Mesendoderm (in vitro differentiated cells): ENCODE results near the gene IFNK.
A peak's percentile ranks its signal among the peaks of the same experiment; 100 is the strongest.

Experiments
- DNase-seq: peaks from one replicate; pipeline ENCODE4 v3.0.0; 2013
- H2AK5ac ChIP-seq: 2 replicates; pipeline ENCODE4 v1.6.1; 2013; ENCODE audit warnings: low read length, inconsistent platforms
- H2BK120ac ChIP-seq: 2 replicates; pipeline ENCODE4 v1.6.1; 2013; ENCODE audit warnings: low read depth, mild to moderate bottlenecking, low read length, moderate library complexity, mixed read lengths
- H2BK15ac ChIP-seq: replicated peaks from 2 replicates; pipeline ENCODE4 v1.6.1; 2013; ENCODE audit warnings: low read depth, mild to moderate bottlenecking, moderate library complexity
- H2BK5ac ChIP-seq: 2 replicates; pipeline ENCODE4 v1.6.1; 2013; ENCODE audit warnings: low read length, inconsistent platforms
- H3K18ac ChIP-seq: 2 replicates; pipeline ENCODE4 v1.6.1; 2013; ENCODE audit warnings: mild to moderate bottlenecking, low read length, mixed read lengths
- H3K23ac ChIP-seq: one replicate; pipeline ENCODE4 v1.6.1; 2013; ENCODE audit warnings: low read length
- H3K27ac ChIP-seq: 2 replicates; pipeline ENCODE4 v1.5.1; 2013; ENCODE audit warnings: low read depth, mild to moderate bottlenecking, inconsistent platforms, low read length, moderate library complexity
- H3K27me3 ChIP-seq: 2 replicates; pipeline ENCODE4 v1.6.1; 2013; ENCODE audit warnings: low read length, control low read depth, mild to moderate bottlenecking, inconsistent platforms; ENCODE audit not compliant: insufficient read depth, poor library complexity
- H3K36me3 ChIP-seq: 2 replicates; pipeline ENCODE4 v1.6.1; 2013; ENCODE audit warnings: low read length, inconsistent platforms; ENCODE audit not compliant: control insufficient read depth, insufficient read depth
- H3K4ac ChIP-seq: one replicate; pipeline ENCODE4 v1.6.1; 2013; ENCODE audit warnings: low read depth, mild to moderate bottlenecking, low read length, moderate library complexity
- H3K4me1 ChIP-seq: 2 replicates; pipeline ENCODE4 v1.6.1; 2013; ENCODE audit warnings: low read depth, low read length, inconsistent platforms; ENCODE audit not compliant: control insufficient read depth
- H3K4me2 ChIP-seq: 2 replicates; pipeline ENCODE4 v1.6.1; 2013; ENCODE audit warnings: low read length
- H3K4me3 ChIP-seq: 2 replicates; pipeline ENCODE4 v1.5.1; 2013; ENCODE audit warnings: mild to moderate bottlenecking, low read length
- H3K56ac ChIP-seq: one replicate; pipeline ENCODE4 v1.6.1; 2013; ENCODE audit warnings: low read length
- H3K79me1 ChIP-seq: 2 replicates; pipeline ENCODE4 v1.6.1; 2013; ENCODE audit warnings: low read length, inconsistent platforms
- H3K79me2 ChIP-seq: 2 replicates; pipeline ENCODE4 v1.6.1; 2013; ENCODE audit warnings: mild to moderate bottlenecking, low read length; ENCODE audit not compliant: control insufficient read depth, insufficient read depth
- H3K9ac ChIP-seq: 2 replicates; pipeline ENCODE4 v1.6.1; 2013; ENCODE audit warnings: low read length, inconsistent platforms
- H4K5ac ChIP-seq: one replicate; pipeline ENCODE4 v1.6.1; 2013; ENCODE audit warnings: low read length
- H4K8ac ChIP-seq: one replicate; pipeline ENCODE4 v1.6.1; 2013; ENCODE audit warnings: low read depth, mild to moderate bottlenecking, control low read depth, low read length, moderate library complexity
- WGBS: extraction: QIAGEN DNeasy Blood & Tissue Kit; methylation state at CpG from one replicate; pipeline ENCODE4 v1.1.7; 2013; ENCODE audit warnings: low lambda C conversion rate, missing lambda C conversion rate; ENCODE audit not compliant: insufficient coverage; ENCODE audit errors: extremely low coverage; 5-methylcytosine and 5-hydroxymethylcytosine counted together

Gene IFNK

GRCh38 chr9:27483576-27483975, 40.5 kb upstream of the IFNK start:
- H4K5ac ChIP-seq: no peak overlapping the region
- no peak for DNase-seq
- no peaks in the 10 kb centered on the region for H3K36me3 ChIP-seq
- H2BK120ac ChIP-seq: no peak overlapping the region
- H4K8ac ChIP-seq: no peak overlapping the region
- H3K27me3 ChIP-seq: no peaks in the 10 kb centered on the region
- no peaks in the 10 kb centered on the region for H3K79me1 ChIP-seq
- H3K18ac ChIP-seq: no peak overlapping the region
- no peaks in the 10 kb centered on the region for H3K79me2 ChIP-seq
- H2BK15ac ChIP-seq: no peak overlapping the region
- no peak overlapping the region for H3K56ac ChIP-seq
- H2AK5ac ChIP-seq: no peak overlapping the region
- WGBS: no CpG with 5 or more reads among the region's 6 CpGs
- no peak overlapping the region for H3K4ac ChIP-seq
- no peak overlapping the region for H2BK5ac ChIP-seq
- H3K27ac ChIP-seq: no peak overlapping the region
- no peaks in the 10 kb centered on the region for H3K4me1 ChIP-seq
- no peak overlapping the region for H3K4me2 ChIP-seq
- no peak overlapping the region for H3K4me3 ChIP-seq
- H3K9ac ChIP-seq: no peak overlapping the region
- H3K23ac ChIP-seq: no peak overlapping the region

GRCh38 chr9:27485158-27485557, 38.9 kb upstream of the IFNK start:
- Histone ChIP-seq H3K4me2 (no peak overlapping the region), H2BK15ac (no peak overlapping the region), H3K4me3 (no peak overlapping the region), H3K56ac (no peak overlapping the region), H2BK120ac (no peak overlapping the region), H3K4me1 (peaks cover 2% of the 10 kb centered on the region), H3K27ac (no peak overlapping the region), H2AK5ac (no peak overlapping the region), H3K4ac (no peak overlapping the region), H4K8ac (no peak overlapping the region), H3K23ac (no peak overlapping the region), H3K9ac (no peak overlapping the region), H3K27me3 (no peaks in the 10 kb centered on the region), H3K18ac (no peak overlapping the region), H4K5ac (no peak overlapping the region), H3K36me3 (no peaks in the 10 kb centered on the region), H3K79me1 (no peaks in the 10 kb centered on the region), H2BK5ac (no peak overlapping the region), H3K79me2 (no peaks in the 10 kb centered on the region)
- WGBS: 100% methylated on average over 1 of the region's 1 CpG
- no peak for DNase-seq

- Histone ChIP-seq H3K27me3 (no peaks in the 10 kb centered on the region), H3K27ac (no peak overlapping the region)
Observed at GRCh38 chr9:27487128-27487640, 36.9 kb upstream of the IFNK start.

GRCh38 chr9:27487927-27488326, 36.2 kb upstream of the IFNK start:
- Histone ChIP-seq H2AK5ac (no peak overlapping the region), H3K36me3 (no peaks in the 10 kb centered on the region), H3K4me3 (no peak overlapping the region), H3K4me1 (peaks cover 2% of the 10 kb centered on the region), H2BK120ac (no peak overlapping the region), H2BK15ac (no peak overlapping the region), H2BK5ac (no peak overlapping the region), H3K27me3 (no peaks in the 10 kb centered on the region), H3K23ac (no peak overlapping the region), H3K79me1 (no peaks in the 10 kb centered on the region), H3K4ac (no peak overlapping the region), H4K5ac (no peak overlapping the region), H4K8ac (no peak overlapping the region), H3K27ac (no peak overlapping the region), H3K4me2 (no peak overlapping the region), H3K18ac (peak overlapping the region; percentile 11), H3K56ac (no peak overlapping the region), H3K9ac (no peak overlapping the region), H3K79me2 (no peaks in the 10 kb centered on the region)
- no CpG with 5 or more reads among the region's 1 CpG for WGBS
- DNase-seq: peak; percentile 58

More at GRCh38 chr9:27487128-27487640, 36.9 kb upstream of the IFNK start:
- Histone ChIP-seq H3K23ac (no peak overlapping the region), H4K5ac (no peak overlapping the region), H3K36me3 (no peaks in the 10 kb centered on the region), H3K4me3 (no peak overlapping the region), H4K8ac (no peak overlapping the region), H3K4me2 (no peak overlapping the region), H2BK120ac (no peak overlapping the region), H3K9ac (no peak overlapping the region), H3K56ac (no peak overlapping the region), H3K79me1 (no peaks in the 10 kb centered on the region), H2BK5ac (no peak overlapping the region), H3K4me1 (peaks cover 2% of the 10 kb centered on the region), H3K4ac (no peak overlapping the region), H3K18ac (no peak overlapping the region), H2AK5ac (no peak overlapping the region), H2BK15ac (no peak overlapping the region), H3K79me2 (no peaks in the 10 kb centered on the region)
- DNase-seq: no peak
- no CpG with 5 or more reads among the region's 5 CpGs for WGBS

DNA sequence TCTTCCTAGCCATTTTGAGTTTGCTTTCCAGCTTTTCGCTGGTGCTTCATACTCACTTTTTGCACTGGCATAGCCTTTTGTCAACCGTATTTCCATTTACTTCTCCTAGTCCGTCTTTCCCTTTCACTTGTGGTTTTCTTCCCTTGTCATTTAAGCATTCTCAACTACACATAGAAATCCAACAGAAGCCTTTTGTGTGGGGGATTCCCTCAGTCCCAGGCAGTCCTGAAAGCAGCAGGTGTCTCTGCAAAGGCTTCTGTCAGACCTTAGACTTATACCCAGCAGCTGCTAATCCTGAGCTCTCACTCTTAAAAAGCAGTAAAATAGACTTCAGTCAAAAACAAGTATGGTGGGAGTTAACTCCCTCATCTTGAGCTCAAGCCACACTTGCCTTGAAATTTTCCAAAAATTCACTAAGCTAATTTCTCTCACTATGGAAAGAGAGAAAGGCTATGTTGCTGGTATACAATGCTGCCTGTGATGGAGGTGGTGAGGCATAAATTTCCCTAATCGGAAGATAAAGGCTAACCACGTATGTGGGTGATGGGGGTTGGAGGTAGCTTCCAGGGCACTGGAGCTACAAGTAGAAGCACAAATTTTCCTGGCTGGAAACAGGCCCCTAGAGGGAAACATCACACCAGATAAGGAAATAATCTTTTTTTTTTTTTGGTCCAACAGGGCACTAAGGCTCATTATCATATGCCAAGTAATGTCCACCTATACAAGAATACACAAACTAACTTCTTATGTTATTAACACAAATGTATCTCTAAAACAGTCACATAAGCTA, 34.8 kb upstream of the IFNK start:
- H3K4me1 ChIP-seq: peaks cover 2% of the 10 kb centered on the region
- peak; percentile 39 for DNase-seq
- no peak overlapping the region for H2BK120ac ChIP-seq
- no peak overlapping the region for H3K4me3 ChIP-seq
- no peaks in the 10 kb centered on the region for H3K79me2 ChIP-seq
- no peaks in the 10 kb centered on the region for H3K36me3 ChIP-seq
- no peak overlapping the region for H3K4me2 ChIP-seq
- no peaks in the 10 kb centered on the region for H3K79me1 ChIP-seq
- no peak overlapping the region for H4K8ac ChIP-seq
- H3K9ac ChIP-seq: no peak overlapping the region
- H4K5ac ChIP-seq: no peak overlapping the region
- H2BK5ac ChIP-seq: no peak overlapping the region
- H3K18ac ChIP-seq: no peak overlapping the region
- no peak overlapping the region for H3K23ac ChIP-seq
- H2AK5ac ChIP-seq: no peak overlapping the region
- no peak overlapping the region for H3K56ac ChIP-seq
- no peak overlapping the region for H3K4ac ChIP-seq
- H3K27me3 ChIP-seq: no peaks in the 10 kb centered on the region
- H2BK15ac ChIP-seq: no peak overlapping the region
- WGBS: no CpG with 5 or more reads among the region's 5 CpGs
- no peak overlapping the region for H3K27ac ChIP-seq

DNA sequence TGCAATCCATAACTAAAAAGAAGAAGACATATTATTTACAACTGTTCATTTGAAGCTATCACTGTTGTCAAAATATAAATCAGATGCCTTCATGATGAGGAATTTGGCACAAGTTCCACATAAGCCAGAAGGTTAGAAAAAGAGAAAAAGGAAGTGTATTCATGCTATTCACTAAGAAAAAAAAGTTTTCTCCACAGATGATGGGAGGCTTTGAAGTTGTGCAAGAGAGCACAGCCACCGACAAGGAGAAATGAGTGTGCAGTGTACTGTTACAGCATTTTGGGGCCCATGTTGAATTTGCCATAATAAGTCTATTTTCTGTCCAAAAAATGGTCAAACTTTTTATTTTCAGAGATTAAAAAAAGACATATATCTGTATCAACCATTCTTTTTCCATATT, 32.9 kb upstream of the IFNK start:
- WGBS: no CpG with 5 or more reads among the region's 1 CpG
- H3K4me1 ChIP-seq: peaks cover 4% of the 10 kb centered on the region
- H2BK15ac ChIP-seq: no peak overlapping the region
- H3K9ac ChIP-seq: no peak overlapping the region
- H3K27ac ChIP-seq: no peak overlapping the region
- H3K4me3 ChIP-seq: no peak overlapping the region
- no peak overlapping the region for H3K4ac ChIP-seq
- no peak overlapping the region for H3K56ac ChIP-seq
- no peak for DNase-seq
- no peak overlapping the region for H3K23ac ChIP-seq
- H4K5ac ChIP-seq: no peak overlapping the region
- no peaks in the 10 kb centered on the region for H3K79me2 ChIP-seq
- H2AK5ac ChIP-seq: no peak overlapping the region
- no peaks in the 10 kb centered on the region for H3K79me1 ChIP-seq
- no peak overlapping the region for H3K4me2 ChIP-seq
- no peak overlapping the region for H4K8ac ChIP-seq
- no peak overlapping the region for H2BK5ac ChIP-seq
- no peak overlapping the region for H2BK120ac ChIP-seq
- no peaks in the 10 kb centered on the region for H3K27me3 ChIP-seq
- H3K18ac ChIP-seq: no peak overlapping the region
- no peaks in the 10 kb centered on the region for H3K36me3 ChIP-seq
